MV-4-11 (cell line): ENCODE data around the gene ZNF784.

Source experiments
- DNase-seq: peaks from one replicate; lab custom pipeline; 2025; lab: John Stamatoyannopoulos, UW

The ZNF784 gene

GRCh38 chr19:55602104-55603001, 22.0 kb downstream of the ZNF784 start:
- no peak for DNase-seq

DNA sequence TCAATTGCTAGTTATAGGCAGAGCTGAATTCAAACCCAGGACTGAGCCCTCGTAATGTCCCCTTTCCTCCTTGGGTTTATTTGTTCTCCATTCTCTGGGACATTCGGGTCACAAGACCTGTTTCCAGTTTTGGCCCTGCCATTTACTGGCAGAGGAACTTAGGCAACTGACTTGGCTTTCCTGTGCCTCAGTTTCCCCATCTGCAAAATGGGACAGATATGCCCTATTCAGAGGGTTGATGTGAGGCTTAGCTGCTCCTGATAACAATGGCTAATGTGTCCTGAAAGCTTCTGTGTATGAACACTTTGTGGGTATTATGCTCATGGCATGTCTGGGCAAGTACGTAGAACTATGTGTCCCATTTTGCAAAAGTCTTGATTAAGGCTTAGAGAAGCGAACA, 23.3 kb downstream of the ZNF784 start:
- peak; percentile 26 for DNase-seq

DNA sequence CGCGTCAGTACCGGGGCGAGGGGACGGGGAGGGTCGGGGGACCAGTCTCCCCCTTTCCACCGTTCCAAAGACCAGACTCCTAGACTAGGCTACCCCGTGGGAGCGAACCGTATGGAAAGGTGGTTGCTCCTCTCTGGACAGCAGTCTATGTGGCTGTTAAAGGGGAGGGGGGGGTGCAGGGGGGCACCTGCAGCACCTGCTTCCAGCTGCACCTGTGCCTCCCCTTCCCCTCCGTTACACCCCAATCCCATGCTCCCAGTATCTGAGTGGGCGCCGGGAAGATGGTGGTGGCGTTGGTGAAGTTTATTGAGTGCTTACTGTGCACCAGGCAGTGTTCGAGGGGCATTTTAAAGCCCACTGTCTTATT, 23.7 kb downstream of the ZNF784 start:
- DNase-seq, result no peak

GRCh38 chr19:55599842-55600661, 24.3 kb downstream of the ZNF784 start, which contains the start of gene ZNF524:
ZNF524 (plus strand) TSS chr19:55600288; CDS start chr19:55602113, 1,825 bp downstream.
- peak; percentile 95 for DNase-seq

DNA sequence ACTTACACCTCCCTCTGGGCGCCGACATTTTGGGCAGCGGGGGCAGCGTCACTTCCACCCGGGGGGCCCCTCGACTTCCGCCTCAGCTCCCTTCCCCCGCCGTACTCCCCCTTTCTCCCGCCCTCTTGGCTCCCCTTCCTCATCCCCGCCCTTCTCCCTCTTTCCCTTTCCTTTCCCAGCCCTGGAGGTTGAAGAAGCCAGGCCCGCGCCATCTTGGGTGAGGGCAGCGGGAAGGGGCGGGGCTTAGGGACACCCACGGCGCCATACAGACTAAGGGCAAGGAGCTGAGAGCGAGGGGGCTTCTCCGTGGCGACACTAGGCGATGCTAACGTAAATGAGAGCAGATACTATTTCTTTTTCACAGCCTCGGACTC, 24.9 kb downstream of the ZNF784 start, which contains the start of gene FIZ1:
TSS of gene FIZ1 (minus strand) at position 50 of the 374 bp plus-strand sequence. CDS start 1,652 bp downstream, outside the sequence.
- DNase-seq, result peak; percentile 99

DNA sequence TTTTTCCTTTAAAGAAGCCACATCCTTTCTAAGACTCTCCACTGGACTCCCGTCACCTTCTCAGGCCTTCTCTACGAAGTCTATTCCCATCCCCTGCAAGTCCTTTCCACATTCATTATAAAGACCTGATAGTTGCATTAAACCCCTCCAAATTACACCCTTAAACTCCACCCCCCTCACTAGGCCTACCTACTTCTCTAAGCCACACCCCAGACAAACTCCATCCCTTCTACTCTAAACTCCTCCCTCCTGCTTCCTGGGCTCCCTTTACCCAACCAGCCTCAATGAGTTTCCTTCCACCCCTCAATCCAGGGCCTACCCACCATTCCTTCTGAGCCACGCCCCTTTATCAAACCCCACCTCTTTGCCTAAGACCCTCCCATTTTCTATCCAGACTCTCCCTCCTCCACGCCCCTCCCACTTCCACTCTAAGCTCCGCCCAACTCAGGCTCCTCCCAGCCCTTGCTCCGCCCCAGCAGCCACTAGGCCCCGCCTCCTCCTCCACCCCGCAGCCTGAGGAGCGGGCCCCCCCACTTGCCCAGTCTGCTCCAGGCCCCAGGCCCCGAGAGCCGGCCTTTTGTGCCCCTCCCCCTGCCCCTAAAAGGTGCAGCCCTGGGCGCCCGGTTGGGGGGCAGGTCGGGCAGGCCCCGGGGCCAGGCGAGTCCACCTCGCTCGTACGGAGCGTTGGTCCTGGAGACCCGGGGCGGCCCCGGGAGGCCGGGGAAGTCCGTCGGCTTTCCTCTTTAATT, 25.5 kb downstream of the ZNF784 start:
- peak; percentile 95 for DNase-seq

- no peak for DNase-seq
Observed at GRCh38 chr19:55598034-55598433, 26.3 kb downstream of the ZNF784 start.

GRCh38 chr19:55597501-55597921, 26.9 kb downstream of the ZNF784 start:
- no peak for DNase-seq

GRCh38 chr19:55596304-55596703, 28.1 kb downstream of the ZNF784 start:
- no peak for DNase-seq

- DNase-seq, result no peak
Observed at GRCh38 chr19:55594996-55595545, 29.3 kb downstream of the ZNF784 start.

DNA sequence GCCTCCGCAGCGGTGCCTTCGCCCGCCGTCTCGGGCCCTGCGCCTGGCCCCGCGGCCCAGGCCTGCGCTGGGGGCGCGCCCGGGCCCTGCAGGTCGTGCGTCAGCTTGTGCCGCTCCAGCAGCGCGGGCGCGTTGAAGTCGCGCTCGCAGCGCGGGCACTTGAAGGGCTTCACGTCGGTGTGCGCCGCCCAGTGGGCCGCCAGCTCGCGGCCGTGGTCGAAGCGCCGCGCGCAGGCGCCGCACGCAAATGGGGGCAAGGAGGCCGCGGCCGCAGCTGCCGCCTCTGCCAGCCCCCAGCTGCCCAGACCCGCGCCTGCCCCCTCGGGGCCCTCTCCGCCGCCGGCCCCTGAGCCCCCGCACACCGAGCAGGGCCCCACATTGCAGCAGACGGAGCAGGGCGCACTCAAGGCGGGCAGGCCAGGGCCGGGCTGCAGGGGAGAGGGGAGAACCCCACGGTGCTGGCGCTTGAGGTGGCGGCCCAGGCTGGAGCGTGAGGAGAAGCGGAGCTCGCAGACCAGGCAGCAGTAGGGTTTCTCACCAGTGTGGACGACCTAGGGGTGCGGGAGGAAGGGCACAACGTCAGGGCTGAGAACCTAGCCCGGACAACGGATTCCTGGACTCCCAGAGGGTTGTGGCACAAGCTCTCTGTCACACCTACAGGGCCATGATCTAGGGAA, 31.1 kb downstream of the ZNF784 start:
- no peak for DNase-seq

GRCh38 chr19:55592391-55593090, 31.8 kb downstream of the ZNF784 start:
- DNase-seq, result no peak

DNA sequence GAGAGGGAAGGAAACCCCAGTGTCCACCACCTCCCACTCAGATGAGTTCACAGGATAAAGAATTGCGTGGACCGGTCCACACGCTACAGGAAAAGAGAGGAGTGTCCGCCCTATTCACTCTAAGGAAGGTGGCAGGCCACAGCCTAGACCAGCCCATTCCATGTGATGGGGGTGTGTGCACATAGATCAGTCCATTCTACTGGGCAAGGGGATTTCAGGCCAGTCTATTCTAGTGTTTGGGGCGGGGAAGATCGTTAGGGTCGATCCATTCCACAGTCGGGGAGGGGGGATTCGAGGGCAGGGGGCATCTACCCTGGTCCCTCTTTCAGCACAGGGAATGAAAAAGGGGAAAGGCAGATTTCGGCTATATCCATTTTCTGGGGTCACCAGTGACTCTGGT, 32.8 kb downstream of the ZNF784 start:
- DNase-seq, result no peak

DNA sequence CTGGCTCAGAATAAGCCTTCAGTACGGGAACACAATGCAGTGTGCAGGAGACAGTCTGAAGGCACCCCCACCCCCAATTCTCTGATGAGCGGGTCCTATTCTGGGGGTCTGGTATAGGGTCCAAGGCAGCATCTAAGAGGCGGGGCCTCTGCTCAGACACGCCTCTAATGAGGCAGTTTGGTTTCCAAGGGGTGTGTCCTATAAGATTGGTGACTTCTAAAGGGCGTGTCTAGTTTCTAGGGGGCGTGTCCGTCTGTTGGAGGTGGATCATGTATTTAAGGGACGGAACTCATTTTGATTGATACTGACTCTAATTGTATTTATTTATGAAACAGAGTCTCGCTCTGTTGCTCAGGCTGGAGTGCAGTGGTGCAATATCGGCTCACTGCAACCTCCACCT, 33.7 kb downstream of the ZNF784 start:
- peak; percentile 33 for DNase-seq

- no peak for DNase-seq
Observed at GRCh38 chr19:55590109-55590508, 34.3 kb downstream of the ZNF784 start.

DNA sequence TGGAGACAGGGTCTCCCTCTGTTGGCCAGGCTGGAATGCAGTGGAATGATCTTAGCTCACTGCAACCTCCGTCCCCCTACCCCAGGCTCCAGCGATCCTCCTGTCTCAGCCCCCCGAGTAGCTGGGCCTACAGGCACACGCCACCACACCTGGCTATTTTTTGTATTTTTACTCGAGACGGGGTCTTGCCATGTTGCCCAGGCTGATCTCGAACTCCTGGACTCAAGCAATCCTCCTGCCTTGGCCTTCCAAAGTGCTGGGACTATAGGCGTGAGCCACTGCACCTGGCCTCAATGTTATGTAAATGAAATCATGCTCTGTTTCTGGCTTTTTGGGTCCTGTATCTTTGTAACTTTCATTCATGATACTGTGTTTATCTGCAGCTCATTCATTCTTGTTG, 35.6 kb downstream of the ZNF784 start:
- DNase-seq, result no peak

GRCh38 chr19:55586976-55587668, 37.2 kb downstream of the ZNF784 start:
- DNase-seq, result peak; percentile 96

DNA sequence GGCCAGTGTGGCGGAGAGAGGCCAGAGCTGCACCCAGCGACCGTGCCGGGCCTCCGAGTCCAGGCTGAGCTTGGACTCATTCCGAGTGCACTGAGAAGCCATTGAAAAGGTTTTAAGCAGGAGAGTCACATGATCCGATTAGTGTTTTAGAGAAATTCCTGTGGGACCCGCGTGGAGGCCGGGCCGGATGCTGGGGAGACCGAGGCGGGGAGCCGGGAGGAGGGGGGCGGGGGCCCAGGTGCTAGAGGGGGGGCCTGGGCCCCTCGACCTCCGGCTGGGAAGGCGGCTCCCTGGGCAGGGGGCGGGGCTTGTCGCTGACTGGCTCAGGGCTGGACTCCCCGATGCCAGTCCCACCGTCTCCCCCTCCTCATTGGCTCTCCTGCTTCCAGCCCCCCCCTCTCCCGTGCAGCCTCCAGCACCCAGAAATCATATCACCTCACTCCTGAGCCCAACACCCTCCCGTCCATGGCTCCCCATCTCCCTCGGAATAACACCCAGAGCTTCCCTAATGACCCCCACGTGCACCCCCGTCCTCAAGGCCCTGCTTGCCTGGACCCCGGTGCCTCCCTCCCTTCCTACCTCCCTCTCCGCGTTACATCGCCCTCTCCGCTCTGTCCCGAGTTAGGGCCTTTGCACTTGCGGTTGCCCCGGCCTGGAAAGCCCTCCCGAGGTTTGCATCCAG, 38.6 kb downstream of the ZNF784 start:
- no peak for DNase-seq

DNA sequence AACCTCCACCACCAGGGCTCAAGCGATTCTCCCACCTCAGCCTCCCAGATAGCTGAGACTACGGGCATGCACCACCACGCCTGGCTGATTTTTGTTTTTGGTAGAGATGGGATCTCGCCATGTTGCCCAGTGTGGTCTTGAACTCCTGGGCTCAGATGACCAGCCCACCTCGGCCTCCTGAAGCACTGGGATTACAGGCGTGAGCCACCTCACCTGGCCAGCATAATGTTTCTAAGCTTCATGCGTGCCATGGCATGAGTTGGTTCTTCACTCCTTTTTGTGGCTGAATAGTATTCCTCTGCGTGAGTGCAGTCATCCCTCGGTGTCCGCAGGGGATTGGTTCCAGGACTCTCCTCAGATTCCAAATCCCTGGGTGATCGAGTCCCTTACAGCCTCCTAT, 39.5 kb downstream of the ZNF784 start:
- no peak for DNase-seq
